ENCODE measurements around the gene CENPX.

Gene CENPX

GRCh38 chr17:82025401-82026107 is 2.9 kb upstream of the CENPX start:
- in situ Hi-C loops (cut with MboI; ENCODE audit: low pct_unique_long_range_greater_than_20kb, low sequenced_read_pairs, unreplicated experiment), result no loop called here
- no peak for DNase-seq (ENCODE audit: low spot score)
- TF ChIP-seq CTCF (IDR thresholded peaks at IDR 0.05; ENCODE audit: extremely low read depth, insufficient read depth, missing control alignments), result no peak

- DNase-seq (ENCODE audit: low spot score), result no peak
- in situ Hi-C loops (cut with MboI; ENCODE audit: low pct_unique_long_range_greater_than_20kb, low sequenced_read_pairs, unreplicated experiment), result no loop called here
- TF ChIP-seq CTCF (IDR thresholded peaks at IDR 0.05; ENCODE audit: extremely low read depth, insufficient read depth, missing control alignments), result no peak
These were observed 2.2 kb upstream of the CENPX start for GRCh38 chr17:82024859-82025258.

- in situ Hi-C loops (cut with MboI; ENCODE audit: low pct_unique_long_range_greater_than_20kb, low sequenced_read_pairs, unreplicated experiment), result no loop called here
- peak; percentile 68 for DNase-seq (ENCODE audit: low spot score)
- no peak for TF ChIP-seq CTCF (IDR thresholded peaks at IDR 0.05; ENCODE audit: extremely low read depth, insufficient read depth, missing control alignments)
These were observed 966 bp upstream of the CENPX start for GRCh38 chr17:82023447-82024241.

DNA sequence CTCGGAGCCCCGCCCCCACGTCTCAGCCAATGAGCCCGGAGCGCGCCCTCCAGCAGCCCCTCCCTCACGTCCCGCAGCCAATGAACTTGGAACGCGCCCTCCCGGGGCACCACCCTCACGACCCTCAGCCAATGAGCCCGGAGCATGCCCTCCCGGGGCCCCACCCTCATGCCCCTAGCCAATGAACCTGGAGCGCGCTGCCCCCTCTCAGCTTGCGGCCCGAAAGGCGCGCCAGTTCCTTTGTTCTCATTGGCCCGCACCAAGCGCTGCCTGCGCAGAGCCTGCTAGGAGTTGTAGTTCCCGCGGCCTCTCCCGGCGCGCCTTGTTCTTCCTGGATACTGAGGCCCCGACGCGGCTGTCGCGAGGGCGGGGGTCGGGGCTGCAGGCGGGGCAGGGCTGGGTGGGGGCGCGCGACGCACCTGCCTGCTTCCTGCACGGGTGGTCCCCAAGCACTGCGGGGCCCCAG is 336 bp upstream of the CENPX start, which contains the start of gene LRRC45:
LRRC45 (plus strand) TSS at position 325 of the 466 bp plus-strand sequence. CDS start 339 bp downstream, outside the sequence.
- no peak for TF ChIP-seq CTCF (IDR thresholded peaks at IDR 0.05; ENCODE audit: extremely low read depth, insufficient read depth, missing control alignments)
- in situ Hi-C loops (cut with MboI; ENCODE audit: low pct_unique_long_range_greater_than_20kb, low sequenced_read_pairs, unreplicated experiment), result no loop called here
- peak; percentile 100 for DNase-seq (ENCODE audit: low spot score)

- no peak for TF ChIP-seq CTCF (IDR thresholded peaks at IDR 0.05; ENCODE audit: extremely low read depth, insufficient read depth, missing control alignments)
- in situ Hi-C loops (cut with MboI; ENCODE audit: low pct_unique_long_range_greater_than_20kb, low sequenced_read_pairs, unreplicated experiment), result no loop called here
- DNase-seq (ENCODE audit: low spot score), result no peak
These were observed 773 bp downstream of the CENPX start for GRCh38 chr17:82021900-82022309.

DNA sequence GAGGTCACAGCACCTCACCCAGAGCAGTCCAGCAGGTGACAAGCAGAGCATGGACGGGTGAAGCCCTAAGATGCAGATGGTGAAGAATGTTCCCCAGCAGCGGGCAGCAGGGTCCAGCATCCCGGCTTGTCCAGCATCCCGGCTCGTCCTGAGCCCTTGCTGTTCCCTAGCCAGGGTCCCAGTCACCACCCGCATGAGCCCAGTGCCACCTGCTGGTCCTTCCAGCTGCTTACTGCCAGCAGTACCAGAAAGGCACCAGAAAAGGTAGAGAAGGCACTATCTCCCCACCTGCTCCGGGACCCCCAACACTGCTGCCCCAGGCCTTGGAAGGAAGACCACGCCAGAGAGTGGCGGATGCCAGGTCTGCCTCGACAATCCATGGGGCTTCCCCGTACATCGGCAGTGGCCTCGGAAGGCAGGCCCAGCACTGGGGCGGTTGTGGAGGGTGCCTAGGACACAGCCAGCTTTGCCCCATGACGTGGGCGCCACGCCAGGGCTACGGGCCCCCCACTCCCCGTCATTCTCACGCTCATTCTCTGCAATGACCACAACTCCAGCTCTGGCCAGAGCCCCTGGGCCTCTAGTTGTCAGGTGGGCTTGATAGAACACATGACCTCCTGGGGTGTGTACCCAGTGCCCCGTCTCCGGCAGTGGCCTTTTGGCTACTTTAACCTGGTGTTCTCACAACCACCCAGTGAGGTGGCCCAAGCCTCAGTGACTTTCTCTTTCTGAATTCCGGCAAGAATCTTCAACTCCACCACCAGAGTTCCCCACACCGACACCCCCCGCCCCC is 1.4 kb downstream of the CENPX start:
- TF ChIP-seq CTCF (IDR thresholded peaks at IDR 0.05; ENCODE audit: extremely low read depth, insufficient read depth, missing control alignments), result peak; percentile 66
- in situ Hi-C loops (cut with MboI; ENCODE audit: low pct_unique_long_range_greater_than_20kb, low sequenced_read_pairs, unreplicated experiment), result no loop called here

More for the DNA sequence above, 1.4 kb downstream of the CENPX start:
- DNase-seq (ENCODE audit: low spot score), result peak; percentile 69
